ENCODE data around the gene C21orf58.

Gene C21orf58

GRCh38 chr21:46352913-46353312 is 29.2 kb upstream of the C21orf58 start:
- DNase-seq = no peak

DNA sequence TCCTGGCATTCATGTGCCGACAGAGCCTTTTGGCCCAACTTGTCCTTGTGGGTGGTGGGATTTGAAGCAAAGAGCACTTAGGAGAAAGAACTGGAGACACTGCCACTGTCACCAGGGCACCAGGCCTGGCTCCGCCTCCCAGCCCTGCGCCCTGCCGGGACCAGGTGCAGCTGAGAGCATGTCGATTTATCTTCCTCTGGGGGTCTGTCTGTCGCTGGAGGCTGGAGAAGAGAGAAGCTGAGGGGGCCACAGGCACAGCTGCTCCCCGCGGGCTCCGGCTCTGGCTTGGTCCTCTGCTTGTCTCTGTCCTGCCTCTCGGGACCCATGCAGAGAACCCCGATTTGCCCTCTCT is 28.5 kb upstream of the C21orf58 start:
- no peak for DNase-seq

- no peak for DNase-seq
These were observed 27.9 kb upstream of the C21orf58 start for GRCh38 chr21:46351476-46352163.

DNA sequence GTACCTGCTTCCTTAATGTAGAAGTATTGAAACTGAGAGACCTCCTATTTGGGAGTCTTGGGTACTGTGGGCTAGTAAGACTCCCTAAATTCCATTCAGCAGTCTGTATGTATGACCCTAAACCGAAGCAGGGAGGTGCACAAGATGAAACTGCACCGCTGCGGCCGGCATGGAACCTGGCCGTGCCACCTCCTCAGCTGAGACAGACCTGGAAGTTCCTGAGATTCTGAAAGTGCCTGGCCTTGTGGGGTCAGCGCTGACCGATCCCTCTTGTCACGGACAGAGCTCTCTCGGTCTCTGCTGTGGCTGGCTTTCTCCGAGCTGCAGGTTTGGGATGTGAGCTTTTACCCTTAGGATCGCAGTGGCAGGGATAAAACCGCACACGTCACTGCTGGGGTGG is 27.3 kb upstream of the C21orf58 start:
- no peak for DNase-seq

DNA sequence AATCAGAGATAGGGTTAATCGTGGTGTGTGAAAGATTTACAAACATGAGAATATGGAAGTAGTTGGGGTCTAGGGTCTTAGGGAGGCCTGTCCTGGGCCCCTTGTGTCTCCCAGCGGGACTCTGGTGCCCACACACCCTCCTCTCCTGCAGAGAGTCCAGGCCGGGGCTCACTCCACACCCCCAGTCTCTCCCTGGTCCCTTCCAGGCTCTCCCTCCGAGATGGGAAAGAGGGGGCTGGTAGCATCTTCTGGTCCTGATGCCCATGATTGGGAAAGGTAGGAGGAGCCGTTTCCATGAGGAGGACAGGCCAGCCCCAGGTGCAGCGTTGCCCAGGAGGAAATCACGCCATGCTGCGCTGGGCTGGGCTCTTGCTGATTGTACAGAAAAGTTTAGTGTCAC is 26.9 kb upstream of the C21orf58 start:
- DNase-seq = no peak

- DNase-seq = no peak
These were observed 25.6 kb upstream of the C21orf58 start for GRCh38 chr21:46349134-46349760.

- DNase-seq = no peak
These were observed 24.2 kb upstream of the C21orf58 start for GRCh38 chr21:46347791-46348381.

DNA sequence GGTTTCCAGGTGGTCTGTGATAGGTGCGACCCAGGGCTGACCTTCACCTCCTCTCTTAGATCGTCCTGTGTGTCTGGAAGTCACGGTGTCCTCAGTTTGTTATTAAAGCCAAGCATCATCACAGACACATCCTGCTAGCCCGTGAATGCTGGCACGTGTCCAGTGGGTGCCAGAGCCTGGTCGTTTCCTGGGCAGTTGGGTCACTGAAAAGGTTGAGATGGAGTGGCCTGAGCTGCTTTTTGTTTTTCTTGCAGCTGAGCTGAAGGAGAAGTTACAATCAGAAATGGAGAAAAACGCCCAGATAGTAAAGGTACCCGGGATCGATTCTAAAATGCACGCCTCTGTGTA is 23.5 kb upstream of the C21orf58 start:
- DNase-seq = no peak

GRCh38 chr21:46346296-46347202 is 22.9 kb upstream of the C21orf58 start:
- DNase-seq = no peak

- DNase-seq = no peak
These were observed 22.2 kb upstream of the C21orf58 start for GRCh38 chr21:46345861-46346260.

- DNase-seq = no peak
These were observed 20.7 kb upstream of the C21orf58 start for GRCh38 chr21:46344219-46344915.

DNA sequence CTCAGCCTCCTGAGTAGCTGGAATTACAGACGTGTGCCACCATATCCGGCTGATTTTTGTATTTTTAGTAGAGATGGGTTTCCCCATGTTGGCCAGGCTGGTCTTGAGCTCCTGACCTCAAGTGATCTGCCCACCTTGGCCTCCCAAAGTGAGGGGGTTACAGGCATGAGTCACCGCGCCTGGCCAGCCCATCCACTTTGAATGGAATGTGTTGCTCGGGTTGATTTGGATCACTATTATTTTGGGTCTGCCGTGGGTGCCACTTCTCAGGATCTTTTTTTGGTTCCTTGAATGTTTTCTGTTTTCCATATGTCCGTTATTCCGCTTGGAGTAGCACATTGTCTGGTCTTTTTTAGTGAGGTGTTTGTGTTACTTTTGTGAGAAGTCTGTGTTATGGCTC is 17.3 kb upstream of the C21orf58 start:
- DNase-seq = no peak

DNA sequence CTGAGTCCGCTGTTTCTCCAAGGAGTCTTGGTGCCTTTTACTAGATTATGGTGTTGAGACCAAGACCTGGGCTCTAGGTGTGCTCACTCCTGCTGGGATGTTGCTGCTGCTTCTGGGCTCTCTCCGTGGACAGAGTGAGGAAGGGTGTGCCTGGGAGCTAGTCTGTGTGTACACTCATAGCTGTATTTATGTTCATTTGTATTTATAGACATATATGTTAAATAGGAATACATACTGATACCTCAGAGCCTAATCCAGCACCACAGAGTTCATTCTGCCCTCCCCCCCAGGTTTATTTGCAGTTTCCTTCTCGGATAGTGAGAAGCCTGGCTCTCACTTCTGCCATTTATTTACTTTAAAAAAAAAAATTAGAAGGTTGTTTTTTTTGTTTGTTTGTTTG is 12.9 kb upstream of the C21orf58 start:
- DNase-seq = no peak

DNA sequence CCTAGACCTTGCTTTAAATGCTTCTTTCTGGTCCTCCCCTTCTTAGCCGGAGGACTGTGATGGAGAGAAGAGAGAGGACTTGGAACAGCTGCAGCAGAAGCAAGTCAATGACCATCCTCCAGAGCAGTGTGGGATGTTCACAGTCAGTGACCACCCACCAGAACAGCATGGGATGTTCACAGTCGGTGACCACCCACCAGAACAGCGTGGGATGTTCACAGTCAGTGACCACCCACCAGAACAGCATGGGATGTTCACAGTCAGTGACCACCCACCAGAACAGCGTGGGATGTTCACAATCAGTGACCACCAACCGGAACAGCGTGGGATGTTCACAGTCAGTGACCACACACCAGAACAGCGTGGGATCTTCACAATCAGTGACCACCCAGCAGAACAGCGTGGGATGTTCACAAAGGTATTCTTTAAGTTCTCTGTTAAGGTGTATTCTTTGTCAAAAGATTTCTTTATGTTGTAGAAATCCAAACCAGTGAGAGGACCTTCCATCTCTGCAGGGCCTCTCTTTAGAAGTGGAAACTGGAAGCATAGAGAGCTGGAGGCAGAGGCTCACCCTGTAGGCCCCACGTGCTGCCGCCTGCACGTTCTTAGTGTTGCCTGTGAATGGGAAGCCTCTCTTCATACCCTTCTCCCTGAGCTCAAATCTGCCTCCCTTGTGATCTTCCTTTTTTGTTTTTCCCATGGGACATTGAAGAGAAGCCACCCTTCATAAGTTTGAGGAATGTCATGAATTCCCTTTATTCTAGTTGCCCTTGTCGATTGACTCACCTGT is 10.9 kb upstream of the C21orf58 start:
- no peak for DNase-seq

DNA sequence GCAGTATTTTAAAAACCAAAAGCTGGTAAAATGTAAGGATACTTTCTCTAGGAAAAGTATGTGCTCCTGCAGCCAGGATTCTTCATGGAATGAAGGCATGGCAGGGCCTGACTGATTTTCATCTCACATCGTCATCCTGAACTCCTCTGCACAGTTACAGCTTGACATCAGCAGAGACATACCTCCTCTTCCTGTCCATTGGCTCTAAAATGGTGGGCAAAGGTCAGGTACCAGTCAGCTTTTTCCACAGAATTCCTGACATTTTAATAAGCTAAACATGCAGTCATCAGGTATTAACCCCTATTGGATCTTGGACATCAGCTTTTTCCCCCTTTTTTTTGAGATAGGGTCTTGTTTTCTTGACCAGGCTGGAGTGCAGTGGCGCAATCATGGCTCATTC is 6.1 kb upstream of the C21orf58 start:
- no peak for DNase-seq

DNA sequence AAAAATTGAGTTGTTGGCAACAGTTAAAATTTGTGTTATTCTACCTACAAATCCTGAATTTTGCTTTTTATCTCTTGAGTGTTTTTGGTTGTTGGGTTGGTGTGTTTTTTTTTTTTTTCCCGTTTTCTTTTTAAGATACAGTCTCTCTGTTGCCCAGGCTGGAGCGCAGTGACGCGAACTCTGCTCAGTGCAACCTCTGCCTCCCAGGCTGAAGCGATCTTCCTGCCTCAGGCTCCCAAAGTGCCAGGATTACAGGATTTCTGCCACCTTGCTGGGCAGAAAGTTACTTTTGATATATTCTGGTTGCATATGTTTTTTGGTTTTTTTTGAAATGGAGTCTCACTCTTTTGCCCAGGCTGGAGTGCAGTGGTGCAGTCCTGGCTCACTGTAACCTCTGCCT is 4.5 kb upstream of the C21orf58 start:
- DNase-seq = no peak

DNA sequence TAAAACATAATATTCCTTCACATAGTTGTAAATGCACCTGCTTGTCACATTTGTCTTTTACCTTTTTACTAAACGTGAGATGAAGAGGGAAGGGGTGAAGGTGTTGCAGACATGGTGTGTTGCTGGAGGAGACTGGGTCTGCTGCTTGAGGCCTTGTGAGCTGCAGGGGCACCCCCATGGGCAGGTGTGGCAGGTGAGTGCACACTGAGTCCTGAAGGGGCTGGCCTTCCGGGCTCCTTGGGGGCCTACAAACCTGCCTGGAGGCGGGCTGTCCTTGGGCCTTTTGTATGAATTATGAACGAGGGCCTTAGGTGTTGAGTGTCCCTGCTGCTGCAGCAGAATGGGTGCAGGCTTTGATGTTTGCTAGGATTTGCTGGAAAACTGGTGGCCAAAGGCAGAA is 4.0 kb upstream of the C21orf58 start:
- no peak for DNase-seq

DNA sequence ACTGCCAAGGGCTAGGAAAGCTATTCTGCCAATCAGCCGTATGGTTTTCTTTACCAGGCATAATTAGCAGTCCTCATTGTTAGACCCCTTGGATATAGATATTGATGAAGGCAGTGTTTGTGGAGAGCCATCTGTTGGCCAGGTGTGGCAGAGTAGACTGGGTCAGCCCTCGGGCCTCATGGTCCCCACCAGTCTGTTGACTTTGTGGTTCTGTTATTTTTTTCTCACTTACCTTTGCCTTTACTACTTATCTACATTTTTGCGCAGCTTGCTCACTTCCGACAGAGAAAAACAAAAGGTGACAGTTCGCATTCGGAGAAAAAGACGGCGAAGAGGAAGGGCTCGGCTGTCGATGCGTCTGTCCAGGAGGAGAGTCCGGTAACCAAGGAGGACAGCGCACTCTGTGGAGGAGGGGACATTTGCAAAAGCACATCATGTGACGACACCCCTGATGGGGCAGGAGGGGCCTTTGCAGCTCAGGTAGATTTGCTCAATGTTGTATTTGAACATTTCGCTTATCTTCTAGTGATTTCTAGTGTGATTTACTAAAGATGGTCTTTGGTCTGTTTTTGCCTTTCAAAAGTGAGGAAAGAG is 2.5 kb upstream of the C21orf58 start:
- DNase-seq = no peak

GRCh38 chr21:46325073-46325912 is 1.6 kb upstream of the C21orf58 start:
- peak; percentile 77 for DNase-seq

GRCh38 chr21:46324390-46325072 is 861 bp upstream of the C21orf58 start:
- peak; percentile 93 for DNase-seq

Measured in hematopoietic multipotent progenitor cell treated with erythropoietin and hydrocortisone succinate and interleukin-3 and kit ligand, for 4 days (in vitro differentiated cells).